MCF 10A (cell line): ENCODE data around the gene MYH15. TPM values are rescaled to one million over a fixed set of nuclear protein-coding genes. Genes with fewer than 3 reads are reported as not detected.

Experiments used
- BruUV-seq: library from RNA; stranded (reverse); fragments of 400-500 nt; replicated peaks from 2 replicates; lab custom pipeline; 2021; lab: Mats Ljungman, UMichigan
- CTCF ChIA-PET: fragments of 300-600 bp; sonication (Branson Sonifier 250); formaldehyde crosslinking; extraction: SDS; loops from one replicate; lab custom pipeline; 2021; ENCODE audit warnings: antibody characterized with exemption, inconsistent platforms; lab: Yijun Ruan, JAX
- POLR2A ChIA-PET: fragments of 300-600, 350-650 bp; sonication (Branson Sonifier 250); formaldehyde crosslinking; extraction: SDS; loops from one replicate; lab custom pipeline; 2020; ENCODE audit warnings: antibody characterized with exemption, inconsistent platforms; lab: Yijun Ruan, JAX
- DNase-seq: peaks from one replicate; pipeline ENCODE4 v3.0.0-alpha.2; 2018; ENCODE audit not compliant: unreplicated experiment
- H3K27ac Mint-ChIP-seq: one replicate; pipeline ENCODE4 v1.8.0; 2022; ENCODE audit warnings: mild to moderate bottlenecking, low read depth, mixed read lengths; ENCODE audit not compliant: unreplicated experiment
- H3K27me3 Mint-ChIP-seq: one replicate; pipeline ENCODE4 v1.8.0; 2022; ENCODE audit warnings: mixed read lengths; ENCODE audit not compliant: insufficient read depth, unreplicated experiment
- H3K36me3 Mint-ChIP-seq: one replicate; pipeline ENCODE4 v1.8.0; 2022; ENCODE audit warnings: mild to moderate bottlenecking, moderate library complexity, mixed read lengths; ENCODE audit not compliant: insufficient read depth, unreplicated experiment
- H3K4me1 Mint-ChIP-seq: one replicate; pipeline ENCODE4 v1.8.0; 2022; ENCODE audit warnings: mixed read lengths; ENCODE audit not compliant: insufficient read depth, unreplicated experiment
- H3K4me3 Mint-ChIP-seq: one replicate; pipeline ENCODE4 v1.8.0; 2022; ENCODE audit warnings: mild to moderate bottlenecking, moderate library complexity, mixed read lengths; ENCODE audit not compliant: unreplicated experiment
- H3K9me3 Mint-ChIP-seq: one replicate; pipeline ENCODE4 v1.8.0; 2022; ENCODE audit warnings: mixed read lengths; ENCODE audit not compliant: unreplicated experiment
- CTCF ChIP-seq: fragments of 200-600 bp; IDR thresholded peaks from one replicate; pipeline ENCODE4 v1.8.0; 2022; ENCODE audit warnings: antibody characterized with exemption, mild to moderate bottlenecking; ENCODE audit not compliant: unreplicated experiment
- intact Hi-C: fragments of 100-400 bp; cut with micrococcal nuclease; formaldehyde crosslinking; loops from 2 replicates; pipeline ENCODE4 v1.14.1; 2022
- total RNA-seq: library from RNA; stranded (reverse); gene quantifications from 2 replicates; pipeline ENCODE4 v1.2.3, GENCODE V29; 2022

The MYH15 gene
- total RNA-seq, 1 experiment from 2014 or later: 0.19 TPM

GRCh38 chr3:108334701-108335100 lies 175.7 kb downstream of the MYH15 start:
- CTCF ChIA-PET: no interaction called here
- Mint-ChIP-seq H3K27me3 (no peaks in the 10 kb centered on the region), H3K9me3 (no peaks in the 10 kb centered on the region), H3K4me3 (no peak overlapping the region), H3K27ac (no peak overlapping the region), H3K36me3 (no peaks in the 10 kb centered on the region), H3K4me1 (no peaks in the 10 kb centered on the region)
- intact Hi-C loops: no loop called here
- no peak for TF ChIP-seq CTCF
- DNase-seq: no peak
- no TSS peak for BruUV-seq
- POLR2A ChIA-PET: interaction anchor here (0.9 kb wide), 1 partner anchor 305 kb away, joined by 3 read pairs; no protein-coding TSS in a partner anchor

GRCh38 chr3:108333961-108334360 lies 176.4 kb downstream of the MYH15 start:
- Mint-ChIP-seq H3K4me3 (no peak overlapping the region), H3K4me1 (no peaks in the 10 kb centered on the region), H3K9me3 (no peaks in the 10 kb centered on the region), H3K27me3 (no peaks in the 10 kb centered on the region), H3K27ac (no peak overlapping the region), H3K36me3 (no peaks in the 10 kb centered on the region)
- no peak for DNase-seq
- POLR2A ChIA-PET: no interaction called here
- no peak for TF ChIP-seq CTCF
- intact Hi-C loops: no loop called here
- no TSS peak for BruUV-seq
- CTCF ChIA-PET: interaction anchor here (0.5 to 0.6 kb wide), 2 partner anchors 66 to 77 kb away, joined by 3 read pairs; no protein-coding TSS in a partner anchor

GRCh38 chr3:108331792-108332191 lies 178.6 kb downstream of the MYH15 start:
- TF ChIP-seq CTCF: no peak

More at GRCh38 chr3:108331792-108332191, 178.6 kb downstream of the MYH15 start:
- H3K27me3 Mint-ChIP-seq: no peaks in the 10 kb centered on the region
- no peaks in the 10 kb centered on the region for H3K9me3 Mint-ChIP-seq
- H3K36me3 Mint-ChIP-seq: no peaks in the 10 kb centered on the region
- H3K27ac Mint-ChIP-seq: no peak overlapping the region
- ChIA-PET CTCF (interaction anchor here (0.6 to 0.8 kb wide), 3 partner anchors 38 to 580 kb away, joined by 3 to 5 read pairs (median 3); no protein-coding TSS in a partner anchor), POLR2A (no interaction called here)
- BruUV-seq: no TSS peak
- intact Hi-C loops: no loop called here
- no peak overlapping the region for H3K4me3 Mint-ChIP-seq
- DNase-seq: no peak
- no peaks in the 10 kb centered on the region for H3K4me1 Mint-ChIP-seq

Other genes with a start within 250 kb of the MYH15 start
- not detected in 2 replicates for gene HHLA2, start 214.0 kb downstream of the MYH15 start, total RNA-seq
- 15.5 and 23.9 TPM in 2 replicates for gene CIP2A, start 78.8 kb upstream of the MYH15 start, total RNA-seq
- gene DZIP3, start 79.1 kb upstream of the MYH15 start, total RNA-seq: 10.1 and 10.3 TPM in 2 replicates
- gene RETNLB, start 246.8 kb upstream of the MYH15 start, total RNA-seq: not detected in 2 replicates